ENCODE results near the gene PEX10.
"Not testable (repeated sequence)": the region's sequence is repeated elsewhere in the genome, so short reads cannot be mapped to it uniquely, and the experiment has no call there.

PEX10 gene

GRCh38 chr1:2442661-2443060 is 30.3 kb upstream of the PEX10 start:
- DNase-seq, result no peak

DNA sequence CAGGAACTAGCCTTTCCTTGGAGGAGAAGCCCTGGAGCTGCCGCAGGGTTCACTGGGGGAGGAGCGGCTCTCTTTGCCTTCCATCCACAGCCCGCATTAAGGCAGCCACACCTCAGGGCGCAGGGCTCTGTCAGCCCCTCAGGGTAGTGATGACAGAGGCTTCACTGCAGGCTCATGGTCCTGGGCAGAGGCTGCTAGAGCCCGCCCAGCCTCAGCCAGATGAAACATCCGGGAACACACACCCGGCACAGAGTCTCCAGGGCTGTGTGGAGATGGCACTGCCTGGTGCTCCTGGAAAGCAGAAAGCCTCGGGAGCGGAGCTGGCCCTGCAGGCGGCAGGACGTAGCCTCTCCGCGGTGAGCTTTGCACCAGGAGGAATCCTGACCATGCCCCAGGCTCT is 29.4 kb upstream of the PEX10 start:
- DNase-seq, result no peak

DNA sequence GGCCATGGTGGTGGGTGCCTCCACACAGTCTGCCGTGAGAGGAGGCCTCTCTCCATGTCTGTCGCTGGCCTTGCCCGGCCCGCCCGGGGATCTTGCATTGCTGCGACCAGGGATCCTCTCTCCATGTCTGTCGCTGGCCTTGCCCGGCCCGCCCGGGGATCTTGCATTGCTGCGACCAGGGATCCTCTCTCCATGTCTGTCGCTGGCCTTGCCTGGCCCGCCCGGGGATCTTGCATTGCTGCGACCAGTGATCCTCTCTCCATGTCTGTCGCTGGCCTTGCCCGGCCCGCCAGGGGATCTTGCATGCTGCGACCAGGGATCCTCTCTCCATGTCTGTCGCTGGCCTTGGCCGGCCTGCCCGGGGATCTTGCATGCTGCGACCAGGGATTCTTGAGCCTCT is 28.0 kb upstream of the PEX10 start:
- DNase-seq, result not testable (repeated sequence)

DNA sequence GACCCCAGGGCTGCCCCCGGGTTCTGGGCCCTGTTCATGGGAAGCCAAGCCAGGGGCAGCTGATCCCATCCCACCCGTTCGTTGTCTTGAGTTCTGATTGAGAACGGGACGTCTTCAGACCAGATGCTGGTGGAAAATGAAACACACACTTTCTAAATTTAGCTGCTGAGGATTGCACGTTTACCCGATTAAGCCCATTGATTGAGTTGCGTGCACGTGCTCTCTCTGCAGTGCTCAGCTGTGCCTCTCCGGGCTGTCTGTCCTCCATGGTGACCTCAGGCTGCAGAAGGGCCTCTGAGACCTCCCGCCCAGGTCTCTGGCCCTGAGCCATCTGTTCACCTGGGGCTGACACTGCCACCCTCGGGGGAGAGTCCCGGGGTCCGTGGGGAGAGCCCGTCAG is 27.0 kb upstream of the PEX10 start:
- DNase-seq, result no peak

- no peak for DNase-seq
These were observed 26.3 kb upstream of the PEX10 start for GRCh38 chr1:2438641-2439040.

GRCh38 chr1:2438038-2438437 is 25.7 kb upstream of the PEX10 start:
- no peak for DNase-seq

- DNase-seq, result no peak
These were observed 25.3 kb upstream of the PEX10 start for GRCh38 chr1:2437617-2438016.

DNA sequence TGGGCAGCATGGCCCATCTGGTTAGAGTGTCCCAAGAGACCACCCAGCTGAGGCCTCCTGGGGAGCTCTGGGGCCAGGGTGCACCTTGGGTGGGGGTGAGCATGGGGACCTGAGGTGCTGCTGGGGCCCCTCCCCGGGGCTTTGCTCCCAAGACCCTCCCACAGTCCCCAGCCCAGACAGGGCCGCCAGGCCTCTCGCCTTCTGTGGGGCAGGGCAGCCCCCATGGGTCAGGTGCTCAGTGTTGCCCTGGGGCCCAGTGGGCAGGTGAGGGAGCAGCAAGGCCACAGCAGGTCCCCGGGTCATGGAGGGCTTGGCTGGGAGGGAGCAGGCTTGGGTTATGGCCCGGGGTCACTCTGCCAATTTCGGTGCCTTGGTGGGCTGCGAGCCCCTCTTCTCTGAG is 24.5 kb upstream of the PEX10 start:
- no peak for DNase-seq

- no peak for DNase-seq
These were observed 23.5 kb upstream of the PEX10 start for GRCh38 chr1:2435746-2436355.

GRCh38 chr1:2435091-2435490 is 22.7 kb upstream of the PEX10 start:
- no peak for DNase-seq

DNA sequence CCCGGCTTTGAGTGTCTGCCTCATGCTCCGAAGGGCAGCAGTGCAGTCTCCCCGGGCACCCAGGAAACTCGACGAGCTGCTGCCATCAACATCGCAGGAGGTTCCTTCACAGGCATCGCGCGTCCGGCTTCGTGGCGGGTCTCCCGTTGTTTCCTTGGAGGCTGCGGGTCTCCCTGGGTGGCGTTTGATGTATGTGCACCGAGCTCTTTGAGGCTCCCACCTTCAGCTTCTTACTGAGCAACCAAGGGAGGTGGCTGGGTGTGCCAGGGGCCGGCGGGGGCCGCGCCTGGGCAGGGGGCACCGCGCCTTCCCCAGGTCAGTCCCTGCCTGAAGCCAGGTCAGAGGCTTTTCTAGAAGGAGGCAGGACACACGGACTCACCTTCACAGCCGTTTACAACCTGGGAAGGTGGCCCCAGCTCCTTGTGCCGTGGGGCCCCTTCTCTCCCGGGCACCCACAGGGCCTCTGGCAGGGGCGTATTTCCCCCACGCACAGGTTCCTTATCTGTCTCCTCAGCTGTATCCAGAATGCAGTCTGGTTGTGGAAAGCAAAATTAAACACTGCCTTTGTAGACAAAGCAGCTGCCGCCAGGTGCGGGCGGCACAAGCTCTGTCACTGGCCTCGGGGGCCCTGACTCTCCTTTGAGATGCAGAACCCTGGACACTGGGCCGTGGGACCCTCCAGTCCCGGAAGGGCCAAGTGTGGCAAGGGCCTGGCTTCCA is 21.7 kb upstream of the PEX10 start:
- DNase-seq, result no peak

DNA sequence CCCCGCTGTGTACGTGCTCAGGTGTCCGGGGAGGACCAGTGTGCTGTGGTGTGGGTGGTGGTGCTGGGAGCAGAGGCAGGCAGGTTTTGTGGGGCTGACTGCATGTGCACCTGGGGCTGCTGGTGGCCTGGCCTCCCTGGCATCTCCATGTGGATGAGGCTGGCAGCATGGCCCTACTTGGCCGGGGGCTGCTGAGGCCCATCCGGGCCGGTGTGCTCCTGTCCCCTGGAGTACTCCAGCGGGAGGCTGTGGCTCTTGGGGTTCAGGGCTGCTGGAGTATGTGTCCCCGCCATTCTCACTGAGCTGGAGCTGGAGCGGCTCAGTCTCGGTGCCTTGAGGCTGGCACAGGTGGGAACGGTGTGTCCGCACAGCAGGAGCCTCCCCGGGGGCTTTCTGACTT is 20.8 kb upstream of the PEX10 start:
- DNase-seq, result no peak

DNA sequence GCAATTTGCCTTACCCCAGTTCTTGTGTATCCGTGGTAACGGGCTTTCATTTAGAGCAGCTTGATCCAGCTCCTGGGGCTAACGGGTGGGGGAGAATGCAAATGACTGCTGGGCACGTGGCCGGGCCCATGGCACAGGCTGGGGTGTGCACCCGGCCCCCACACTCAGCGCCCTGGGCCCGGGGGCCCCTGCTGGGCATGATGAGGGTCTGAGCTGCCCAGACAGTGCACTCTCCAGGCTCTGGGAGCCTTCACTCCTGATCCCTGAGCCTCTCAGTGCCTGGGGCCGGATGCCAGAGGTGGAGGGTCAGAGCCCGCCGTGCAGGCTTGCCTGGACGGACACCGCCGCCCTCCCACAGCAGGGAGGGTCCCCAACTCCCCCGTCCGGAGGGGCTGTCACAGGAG is 20.1 kb upstream of the PEX10 start:
- DNase-seq, result no peak

DNA sequence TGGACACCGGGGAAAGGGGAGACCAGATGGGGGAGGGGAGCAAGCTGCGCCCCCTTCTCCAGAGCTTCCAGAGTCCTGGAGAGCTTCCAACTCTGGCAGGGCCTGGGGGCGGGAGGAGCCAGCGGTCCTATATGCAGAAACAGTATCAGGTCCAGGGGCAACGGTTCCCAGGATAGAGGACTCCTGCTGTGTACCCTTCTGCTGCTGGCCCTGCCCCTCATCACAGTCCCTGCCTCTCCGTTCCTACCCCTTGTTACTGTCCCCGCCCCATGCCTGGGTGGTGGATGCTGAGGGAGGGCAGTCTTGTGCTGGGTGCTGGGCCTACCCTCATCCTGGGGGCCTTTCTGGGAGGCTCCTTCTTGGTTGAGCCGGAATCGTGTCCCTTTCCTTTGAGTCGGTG is 19.2 kb upstream of the PEX10 start:
- DNase-seq, result no peak

- DNase-seq, result no peak
These were observed 18.7 kb upstream of the PEX10 start for GRCh38 chr1:2431103-2431502.

- no peak for DNase-seq
These were observed 18.2 kb upstream of the PEX10 start for GRCh38 chr1:2430592-2430973.

DNA sequence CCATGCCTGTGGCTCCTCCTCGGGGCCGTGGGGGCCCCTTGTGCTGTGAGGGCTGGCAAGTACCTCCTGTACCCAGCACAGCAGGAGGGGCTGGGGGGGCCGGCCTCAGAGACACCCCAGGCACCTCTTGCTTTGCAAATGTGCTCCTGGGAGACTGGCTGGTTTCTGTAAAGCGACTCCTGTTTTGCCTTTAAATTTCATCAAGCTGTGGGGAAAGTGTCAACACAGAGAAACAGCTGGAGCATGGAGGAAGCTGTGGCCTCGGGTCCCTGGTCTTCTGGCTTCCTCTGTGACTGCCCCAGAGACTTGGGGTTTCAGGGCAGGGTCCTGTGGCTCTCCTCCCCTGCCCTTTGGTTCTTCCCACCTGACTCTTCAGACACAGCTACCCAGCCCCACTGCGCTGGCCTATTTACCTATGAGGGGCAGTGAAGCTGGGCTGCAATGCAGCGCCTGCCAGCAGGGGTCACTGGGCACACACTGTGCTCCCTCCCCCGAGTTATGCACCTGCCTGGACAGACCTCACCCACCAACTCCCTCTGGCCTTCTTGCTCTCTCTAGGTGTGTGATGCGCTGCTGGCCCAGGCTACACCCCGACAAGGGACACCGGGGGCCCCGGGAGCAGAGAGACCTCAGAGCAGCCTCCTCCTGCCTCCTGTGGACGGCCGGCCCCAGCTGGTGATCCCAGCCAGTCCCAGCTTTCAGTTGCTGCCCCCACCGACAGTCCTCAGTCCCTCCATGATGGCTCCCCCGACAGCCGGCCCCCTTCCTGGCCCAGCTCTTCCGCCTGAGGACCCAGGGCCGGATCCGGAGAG is 17.6 kb upstream of the PEX10 start:
- DNase-seq, result no peak

DNA sequence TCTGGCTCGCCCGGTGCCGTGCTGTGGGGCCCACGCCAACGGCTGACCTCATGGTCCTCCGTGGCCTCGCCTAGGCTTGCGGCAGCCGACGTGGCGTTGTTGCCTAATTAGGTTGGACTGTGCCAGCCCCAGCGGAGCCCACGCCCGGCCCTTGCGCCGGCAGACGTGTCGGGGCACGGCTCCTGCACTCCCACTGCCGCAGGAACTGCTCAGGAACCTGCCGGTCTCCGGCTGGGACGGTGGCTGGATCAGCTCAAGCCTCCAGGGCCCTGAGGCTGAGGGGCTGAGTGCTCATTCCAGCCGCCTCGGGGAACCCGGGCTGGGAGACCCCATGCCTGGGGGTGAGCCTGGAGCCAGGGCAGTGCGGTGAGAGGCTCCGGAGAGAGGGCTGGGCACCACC is 16.1 kb upstream of the PEX10 start:
- no peak for DNase-seq

GRCh38 chr1:2427976-2428375 is 15.6 kb upstream of the PEX10 start:
- no peak for DNase-seq

GRCh38 chr1:2427051-2427450 is 14.7 kb upstream of the PEX10 start:
- no peak for DNase-seq

GRCh38 chr1:2426540-2426939 is 14.2 kb upstream of the PEX10 start:
- DNase-seq, result no peak

- DNase-seq, result no peak
These were observed 13.5 kb upstream of the PEX10 start for GRCh38 chr1:2425892-2426291.

DNA sequence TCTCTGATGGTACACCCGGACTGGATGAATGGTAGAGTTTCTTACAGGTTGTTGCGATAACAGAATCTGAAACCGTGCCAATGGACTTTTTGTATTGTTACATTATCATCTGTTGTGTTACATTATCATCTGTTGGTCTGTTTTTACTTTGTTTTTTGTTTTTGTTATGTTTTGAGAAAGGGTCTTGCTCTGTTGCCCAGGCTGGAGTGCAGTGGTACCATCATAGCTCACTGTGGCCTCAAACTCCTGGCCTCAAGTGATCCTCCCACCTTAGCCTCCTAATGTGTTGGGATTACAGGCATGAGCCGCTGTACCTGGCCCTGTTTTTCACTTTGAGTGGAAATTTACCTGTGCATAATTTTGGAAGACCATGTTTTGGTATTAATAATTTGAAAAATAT is 10.2 kb upstream of the PEX10 start:
- DNase-seq, result no peak

DNA sequence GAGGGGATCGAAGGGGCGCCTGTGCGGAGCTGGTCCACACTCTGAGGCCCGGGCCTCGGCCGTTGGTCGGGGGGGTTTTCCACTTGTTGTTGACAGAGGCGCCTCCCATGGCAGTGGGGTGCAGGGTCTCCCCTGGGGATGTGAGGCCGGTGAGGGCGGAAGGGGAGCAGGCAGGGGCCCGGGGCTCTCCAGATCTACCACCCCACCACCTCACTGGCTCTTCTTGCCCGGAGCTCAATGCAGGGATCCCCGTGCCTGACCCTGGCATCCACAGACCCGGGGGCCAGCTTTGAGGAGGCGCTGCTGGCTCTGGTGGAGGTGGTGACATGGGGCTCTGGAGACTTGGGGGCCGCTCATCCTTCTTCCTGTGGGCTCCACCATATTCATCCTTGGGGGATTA is 7.1 kb upstream of the PEX10 start:
- DNase-seq, result no peak

Measured in activated CD4-positive, alpha-beta T cell treated with anti-CD3 and anti-CD28 coated beads, Interleukin-2, amount 50 U/mL, for 4 hours (primary cell).